Stimulated activated CD4-positive, alpha-beta T cell treated with anti-CD3 and anti-CD28 coated beads, Interleukin-15, amount 100 ng/mL, for 24 hours (primary cell): ENCODE measurements around the gene AIRE.
"Not testable (repeated sequence)": the region's sequence is repeated elsewhere in the genome, so short reads cannot be mapped to it uniquely, and the experiment has no call there.

Experiments used
- DNase-seq: peaks from one replicate; pipeline ENCODE4 v3.0.0-alpha.2; 2020

AIRE gene

DNA sequence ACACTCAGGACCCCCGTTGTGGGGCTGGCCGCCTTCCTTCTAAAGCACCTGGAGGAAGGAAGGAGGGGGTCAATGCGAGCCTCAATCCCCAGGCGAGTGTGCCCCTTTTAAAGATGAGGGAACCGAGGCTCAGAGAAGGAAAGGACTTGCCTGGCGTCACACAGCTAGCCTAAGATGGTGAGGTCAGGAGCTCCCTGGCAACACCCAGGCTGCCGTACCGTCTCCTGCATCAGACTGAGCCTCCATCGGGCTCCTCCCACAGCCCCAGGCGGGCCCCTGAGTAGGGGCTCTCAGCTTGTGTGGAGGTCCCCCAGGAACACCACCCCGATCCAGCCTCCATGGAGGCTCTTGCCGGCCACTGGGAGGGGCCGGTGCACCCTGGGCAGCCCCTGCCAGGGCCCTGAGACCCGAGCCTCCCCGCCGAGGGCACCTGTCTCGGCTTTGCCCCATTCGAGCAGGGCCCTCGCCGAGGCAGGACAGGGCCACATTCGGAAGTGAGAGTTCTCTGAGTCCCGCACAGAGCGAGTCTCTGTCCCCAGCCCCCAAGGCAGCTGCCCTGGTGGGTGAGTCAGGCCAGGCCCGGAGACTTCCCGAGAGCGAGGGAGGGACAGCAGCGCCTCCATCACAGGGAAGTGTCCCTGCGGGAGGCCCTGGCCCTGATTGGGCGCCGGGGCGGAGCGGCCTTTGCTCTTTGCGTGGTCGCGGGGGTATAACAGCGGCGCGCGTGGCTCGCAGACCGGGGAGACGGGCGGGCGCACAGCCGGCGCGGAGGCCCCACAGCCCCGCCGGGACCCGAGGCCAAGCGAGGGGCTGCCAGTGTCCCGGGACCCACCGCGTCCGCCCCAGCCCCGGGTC, at the start of gene AIRE:
AIRE (plus strand) TSS at position 739 of the 855 bp plus-strand sequence. CDS start 131 bp downstream, outside the sequence.
- DNase-seq, result no peak

DNA sequence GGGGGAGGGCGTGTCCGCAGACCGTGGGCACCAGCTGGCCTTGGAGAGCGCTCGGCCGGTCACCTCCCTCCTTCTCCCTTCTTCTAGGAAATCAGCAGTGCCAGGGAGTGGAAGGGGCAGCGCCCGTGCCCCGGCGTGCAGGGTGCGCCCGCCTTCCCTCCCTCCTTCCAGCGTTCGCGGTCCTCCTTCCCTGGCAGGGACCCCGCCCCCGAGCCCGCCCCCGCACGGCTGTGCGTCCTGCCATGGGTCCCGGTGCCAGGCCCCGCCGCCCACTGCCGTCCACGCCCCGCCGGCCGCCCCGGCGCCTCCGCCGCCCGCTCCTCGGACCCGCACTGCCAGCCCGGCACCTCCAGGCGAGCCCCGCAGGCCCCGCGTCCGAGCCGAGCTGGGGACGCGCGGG, 45.3 kb upstream of the AIRE start:
- DNase-seq, result not testable (repeated sequence)

DNA sequence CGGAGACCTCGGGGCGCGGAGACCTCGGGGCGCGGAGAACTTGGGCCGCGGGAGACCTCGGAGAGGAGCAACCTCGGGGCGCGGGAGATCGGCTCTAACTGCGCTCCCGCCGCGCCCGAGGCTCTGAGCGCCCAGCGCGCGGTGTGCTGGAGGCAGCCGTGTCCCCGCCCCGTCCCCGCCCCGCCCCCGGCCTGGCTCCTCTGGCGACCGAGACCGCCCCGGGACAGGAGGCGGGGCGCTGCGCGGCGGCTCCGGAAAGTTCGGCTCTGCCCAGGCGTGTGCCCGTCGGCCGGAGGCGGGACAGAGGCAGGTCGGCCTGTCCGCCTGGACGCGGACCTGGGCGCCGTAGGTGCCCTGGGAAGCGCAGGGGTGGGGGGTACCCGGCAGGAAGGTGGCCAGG, 44.8 kb upstream of the AIRE start, which contains the start of gene ICOSLG:
ICOSLG (minus strand) TSS at position 102 of the 400 bp plus-strand sequence. CDS start 126 bp downstream, outside the sequence.
- not testable (repeated sequence) for DNase-seq

DNA sequence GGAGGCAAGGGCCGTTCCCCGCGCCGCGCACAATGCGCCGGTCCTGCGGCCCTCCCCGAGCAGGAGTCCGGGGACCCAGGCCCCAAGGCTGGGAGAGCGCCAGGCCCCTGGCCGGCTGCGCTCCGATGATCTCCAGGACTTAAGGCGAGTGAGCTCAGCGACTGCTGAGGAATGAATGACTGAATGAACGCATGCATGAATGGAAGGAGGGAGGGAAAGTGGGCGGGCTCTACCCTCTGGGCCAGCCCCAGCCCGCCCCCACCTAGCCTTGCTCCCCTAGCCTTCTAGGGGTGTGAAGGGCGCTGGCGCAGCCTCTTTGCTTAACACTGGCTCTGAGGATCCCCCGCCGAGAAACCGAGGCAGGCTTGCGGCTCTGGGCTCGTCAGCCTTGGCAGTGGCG, 44.4 kb upstream of the AIRE start:
- not testable (repeated sequence) for DNase-seq

DNA sequence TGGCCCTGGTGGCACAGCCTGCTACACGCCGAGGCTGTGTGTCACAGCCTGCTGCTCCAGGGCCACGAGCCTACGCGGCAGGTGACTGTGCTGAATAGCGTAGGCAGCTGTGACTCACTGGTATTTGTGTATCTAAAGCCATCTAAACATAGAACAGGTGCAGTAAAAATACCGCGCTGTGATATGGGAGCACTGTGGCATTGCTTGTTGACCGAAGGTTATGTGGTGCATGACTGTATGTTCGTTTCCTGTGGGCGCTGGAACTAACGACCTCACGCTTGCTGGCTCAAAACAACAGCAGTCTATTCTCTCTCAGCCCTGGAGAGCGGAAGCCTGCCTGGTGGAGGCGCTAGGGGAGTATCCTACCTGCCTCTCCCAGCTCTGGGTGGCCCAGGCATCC, 41.7 kb upstream of the AIRE start:
- DNase-seq, result not testable (repeated sequence)

DNA sequence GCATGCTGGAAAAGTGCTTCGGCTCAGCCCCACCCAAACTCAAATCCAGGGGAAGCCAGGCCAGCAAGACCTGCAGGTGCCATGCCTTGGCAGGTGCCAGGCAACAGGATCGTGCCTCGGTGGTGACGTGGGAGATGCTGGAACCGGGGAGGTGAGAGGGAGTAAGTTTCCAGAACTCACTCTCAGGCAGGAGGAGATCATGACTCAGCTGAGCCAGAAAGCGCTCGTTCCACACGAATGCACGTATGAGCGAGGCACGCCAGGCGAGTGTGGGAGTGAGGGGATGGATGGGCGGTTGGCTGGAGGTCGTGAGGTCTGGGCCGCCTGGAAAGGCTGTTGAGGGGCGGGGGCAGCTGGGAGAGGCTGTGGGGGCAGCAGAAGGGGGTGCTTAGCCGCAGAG, 37.8 kb upstream of the AIRE start:
- DNase-seq, result not testable (repeated sequence)

DNA sequence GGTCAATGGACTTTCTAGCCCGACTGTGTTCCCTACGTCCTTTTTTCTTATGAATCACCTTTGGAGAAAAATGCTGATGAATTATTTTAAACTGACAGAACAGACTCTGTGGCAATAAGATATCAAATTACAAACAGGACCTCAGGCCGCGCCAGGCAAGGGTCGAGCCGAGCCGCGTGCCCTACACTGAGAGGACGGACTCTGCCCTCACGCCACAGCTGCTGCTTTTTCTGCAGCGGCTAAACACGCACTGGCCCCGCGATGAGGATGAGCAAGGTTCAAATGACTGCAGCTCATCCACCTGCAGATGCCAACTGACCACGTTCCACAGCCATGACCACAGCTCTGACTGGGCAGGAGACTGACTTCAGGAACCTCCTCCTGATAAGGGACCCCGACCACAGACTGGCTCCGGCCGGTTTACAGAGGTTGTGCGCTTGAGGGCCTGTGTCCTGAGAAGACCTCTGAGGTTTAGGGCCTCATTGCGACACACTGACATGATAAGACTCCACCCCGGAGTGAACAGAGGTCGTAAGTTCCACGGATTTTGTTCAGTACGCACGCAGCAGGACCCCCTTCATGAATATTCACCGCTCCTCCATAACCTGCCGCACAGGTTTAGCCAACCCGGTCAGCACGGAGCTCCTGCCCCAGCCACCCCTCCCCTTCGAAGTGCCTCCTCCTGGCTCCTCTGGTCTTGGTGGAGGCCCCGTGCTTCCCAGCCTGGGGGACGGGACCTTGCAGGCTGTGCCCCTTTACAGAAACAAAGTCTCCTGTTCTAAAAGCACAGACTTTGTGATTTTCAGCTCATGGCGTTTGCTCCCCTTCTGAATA, 36.3 kb upstream of the AIRE start:
- not testable (repeated sequence) for DNase-seq

DNA sequence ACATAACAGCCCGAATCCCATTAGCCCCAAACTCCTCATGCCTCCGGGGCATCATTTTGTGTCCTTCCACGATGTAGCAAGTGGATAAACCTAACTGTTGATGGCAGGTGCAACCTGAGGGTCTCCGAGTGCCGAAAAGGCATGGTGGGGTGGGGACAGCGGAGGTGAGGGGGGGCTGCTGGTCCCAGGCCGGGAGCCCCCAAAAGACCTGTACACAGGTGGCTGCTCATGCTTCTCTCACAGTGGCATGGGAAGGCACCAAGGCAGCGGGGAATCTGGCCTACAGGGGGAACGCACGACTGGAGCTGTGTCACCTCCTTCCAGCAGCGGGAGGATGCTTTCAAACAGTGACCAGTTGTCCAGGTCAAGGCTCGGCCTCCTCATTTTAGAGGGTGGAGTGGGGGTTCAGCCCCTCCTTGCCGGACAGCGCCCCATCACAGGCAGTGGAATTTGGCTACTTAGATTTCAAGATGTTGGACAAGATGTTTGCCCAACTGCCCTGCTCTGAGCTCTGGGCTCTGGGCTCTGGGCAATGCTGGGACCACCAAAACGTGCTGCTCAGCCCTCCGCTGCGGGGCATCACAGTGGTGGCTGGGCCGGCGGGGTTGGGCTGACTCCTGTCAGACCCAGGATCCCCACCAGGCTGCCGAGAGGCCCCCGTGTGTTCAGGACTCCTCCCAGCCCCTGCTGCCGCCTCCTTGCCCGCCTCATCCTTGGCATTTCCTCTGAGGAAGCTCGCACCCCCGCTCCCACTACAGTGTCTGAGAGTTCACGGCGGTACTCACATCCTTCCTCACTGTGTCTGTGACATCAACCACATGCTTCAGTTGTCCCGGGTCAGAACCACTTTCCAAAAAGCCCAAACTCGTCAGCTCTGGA, 31.6 kb upstream of the AIRE start:
- no peak for DNase-seq

DNA sequence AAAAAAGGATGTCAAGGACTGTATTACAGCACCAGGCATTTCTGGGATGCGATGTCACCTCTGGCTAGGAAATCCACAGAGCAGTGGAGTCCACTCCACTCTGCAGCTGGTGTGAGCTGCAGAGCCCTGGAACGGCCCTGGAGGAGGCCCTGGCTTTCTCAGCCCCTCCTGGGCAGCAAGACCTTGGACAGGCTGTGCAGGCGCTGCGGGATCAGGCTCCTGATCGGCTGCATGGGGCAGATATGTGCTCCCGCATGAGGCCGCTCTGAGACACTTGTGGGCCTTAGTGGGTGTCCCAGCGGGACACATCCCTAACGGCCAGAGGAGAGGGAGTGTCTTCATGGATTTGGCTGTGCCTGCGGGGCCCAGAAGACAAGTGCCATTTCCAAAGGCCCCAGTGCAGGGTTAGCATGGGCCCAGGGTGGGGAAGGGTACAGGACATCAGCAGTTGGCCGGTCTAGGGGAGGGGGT, 30.1 kb upstream of the AIRE start:
- DNase-seq, result no peak

DNA sequence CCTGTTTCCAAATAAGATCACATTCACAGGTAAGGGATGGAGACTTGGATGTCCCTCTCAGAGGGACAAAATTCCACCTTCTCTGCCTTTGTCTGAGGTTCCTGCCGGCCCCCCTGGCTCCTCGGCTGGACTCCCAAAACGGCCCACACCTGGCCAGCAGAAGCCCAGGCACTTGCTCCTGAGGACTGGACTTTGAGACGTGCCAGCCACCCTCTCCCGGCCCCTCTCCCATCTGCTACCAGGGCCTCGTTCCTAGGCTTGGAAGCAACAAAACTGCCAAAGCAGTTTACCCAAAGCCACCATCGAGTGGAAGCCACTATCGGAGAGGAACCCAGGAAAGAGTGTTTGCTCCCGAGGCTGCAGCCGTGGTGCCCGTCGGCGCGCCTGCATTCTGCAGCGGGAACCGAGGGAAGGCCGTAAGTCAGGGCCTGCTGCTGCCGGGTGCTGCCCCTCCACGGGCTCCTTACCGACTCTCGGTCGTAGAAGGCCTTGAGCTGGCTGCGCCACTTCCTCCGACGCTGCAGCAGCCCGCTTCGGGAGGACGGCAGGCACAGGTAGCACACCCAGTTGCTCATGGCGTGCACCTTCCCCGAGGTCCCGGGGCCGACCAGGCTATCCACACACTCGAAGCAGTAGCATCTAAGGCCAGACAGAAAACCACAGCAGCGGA, 27.5 kb upstream of the AIRE start:
- DNase-seq, result no peak

DNA sequence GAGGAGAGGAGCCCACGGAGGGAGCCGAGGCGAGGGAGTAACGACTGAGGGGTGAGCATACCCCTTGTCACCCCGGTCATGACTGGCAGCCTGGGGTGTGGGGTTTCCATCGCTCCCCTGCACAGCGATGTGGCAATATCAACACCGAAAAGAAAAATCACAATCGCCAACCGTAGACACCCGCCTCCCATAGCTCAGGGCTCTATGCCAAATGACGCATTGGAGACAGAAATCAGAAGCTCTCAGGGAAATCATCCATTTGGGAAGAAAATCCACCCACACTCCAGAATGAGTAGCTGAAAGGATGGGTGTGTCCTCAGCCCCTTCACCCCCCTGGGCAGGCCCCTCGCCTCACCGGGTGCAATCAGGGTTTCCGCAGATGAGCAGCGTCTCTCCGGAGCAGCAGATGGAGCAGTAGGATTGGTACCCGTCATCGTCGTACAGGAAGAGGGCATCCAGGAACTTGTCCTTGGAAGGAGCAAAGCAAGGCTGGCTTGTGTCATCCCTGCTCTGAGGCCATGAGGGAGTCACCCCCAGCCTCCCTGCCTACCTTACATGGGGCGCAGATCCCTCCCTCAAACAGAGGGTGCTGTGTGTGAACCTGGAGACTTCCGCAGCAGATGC, 26.5 kb upstream of the AIRE start:
- DNase-seq, result no peak

DNA sequence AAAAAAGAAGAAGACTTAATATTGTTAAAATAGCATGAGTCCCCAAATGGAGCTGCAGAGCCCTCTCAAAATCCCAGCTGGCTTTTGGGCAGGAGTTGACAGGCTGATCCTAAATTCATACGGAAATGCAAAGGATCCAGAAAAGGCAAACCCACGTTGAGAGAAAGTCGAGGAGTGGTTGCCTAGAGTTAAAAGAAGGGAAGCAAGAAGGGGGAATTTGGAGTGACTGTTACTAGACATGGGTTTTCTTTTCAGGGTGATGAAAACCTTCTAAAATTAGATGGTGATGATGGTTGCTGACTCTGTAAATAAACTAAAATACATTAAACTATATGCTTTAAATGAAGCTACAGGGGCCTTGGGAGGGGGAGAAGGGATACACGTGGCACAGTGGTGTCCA, 25.6 kb upstream of the AIRE start:
- no peak for DNase-seq

DNA sequence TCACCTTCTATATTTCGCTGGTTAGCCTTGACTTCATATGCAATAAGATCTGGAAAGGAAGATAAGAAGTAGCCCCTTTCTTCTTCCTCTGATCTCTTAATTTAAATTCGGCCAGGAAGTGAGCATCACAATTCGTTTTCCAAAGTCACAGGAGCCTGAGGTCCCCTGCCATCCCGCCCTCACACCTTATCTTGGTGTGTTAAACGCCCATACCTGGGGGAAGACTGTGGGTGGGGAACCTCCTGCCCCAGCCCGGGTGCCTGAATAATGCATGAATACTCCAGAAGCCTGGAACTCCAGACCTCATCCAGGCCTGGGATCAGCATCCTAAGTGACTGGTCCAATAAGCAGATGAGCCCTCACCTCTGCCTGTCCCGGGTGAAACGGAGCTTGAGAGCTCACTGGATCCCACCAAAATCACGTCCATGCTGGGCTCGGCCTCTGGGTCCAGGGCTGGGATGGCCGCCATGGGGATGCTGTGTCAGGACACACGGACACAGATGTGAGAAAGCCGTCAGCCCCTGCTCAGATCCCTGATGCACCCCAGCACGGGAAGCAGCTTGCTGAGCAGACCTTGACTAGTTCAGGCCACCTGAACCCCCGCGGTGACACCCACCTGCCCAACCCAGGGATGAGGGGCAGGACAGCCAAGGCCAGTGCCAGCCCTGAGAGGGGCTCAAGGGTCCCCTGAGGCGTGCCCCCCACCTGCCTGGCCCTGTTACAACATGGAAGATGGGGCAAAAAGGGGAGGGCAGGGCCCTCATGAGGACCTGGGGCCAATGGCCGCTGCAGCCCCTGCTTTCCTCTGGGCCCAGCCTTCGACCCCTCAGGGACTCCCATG, 24.7 kb upstream of the AIRE start:
- no peak for DNase-seq

DNA sequence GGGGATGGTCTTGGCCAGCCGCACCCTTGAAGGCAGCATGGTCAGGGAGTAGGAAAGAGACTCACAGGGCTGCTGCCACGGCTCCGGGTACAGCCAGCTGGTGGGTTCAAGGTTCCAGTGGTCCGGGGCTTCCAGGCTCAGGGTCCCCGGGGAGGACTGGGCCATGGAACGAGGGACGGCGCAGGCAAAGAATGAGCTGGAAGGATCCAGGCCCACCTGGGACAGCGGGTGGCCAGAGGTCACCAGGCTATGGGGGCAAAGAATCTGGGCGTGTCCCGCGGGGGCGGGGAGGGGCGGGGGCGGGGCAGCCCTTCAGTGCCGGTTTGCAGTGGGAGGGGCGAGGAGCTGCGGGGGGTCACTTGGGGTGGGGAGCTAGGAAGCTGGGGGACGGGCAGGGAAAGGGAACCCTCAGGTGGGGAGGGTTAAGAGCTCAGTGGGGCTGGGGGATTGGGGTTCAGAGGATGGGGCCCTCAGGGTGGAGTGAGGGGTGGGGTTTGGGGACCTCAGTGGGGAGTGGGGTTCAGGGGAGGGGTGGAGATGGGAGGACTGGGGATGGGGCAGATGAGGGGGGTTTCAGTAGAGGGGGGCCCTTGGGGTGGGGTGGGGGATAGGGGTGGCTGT, 23.9 kb upstream of the AIRE start, which contains the start of gene DNMT3L:
DNMT3L (minus strand) TSS at position 223 of the 621 bp plus-strand sequence. CDS start 638 bp downstream, outside the sequence.
- DNase-seq, result no peak

DNA sequence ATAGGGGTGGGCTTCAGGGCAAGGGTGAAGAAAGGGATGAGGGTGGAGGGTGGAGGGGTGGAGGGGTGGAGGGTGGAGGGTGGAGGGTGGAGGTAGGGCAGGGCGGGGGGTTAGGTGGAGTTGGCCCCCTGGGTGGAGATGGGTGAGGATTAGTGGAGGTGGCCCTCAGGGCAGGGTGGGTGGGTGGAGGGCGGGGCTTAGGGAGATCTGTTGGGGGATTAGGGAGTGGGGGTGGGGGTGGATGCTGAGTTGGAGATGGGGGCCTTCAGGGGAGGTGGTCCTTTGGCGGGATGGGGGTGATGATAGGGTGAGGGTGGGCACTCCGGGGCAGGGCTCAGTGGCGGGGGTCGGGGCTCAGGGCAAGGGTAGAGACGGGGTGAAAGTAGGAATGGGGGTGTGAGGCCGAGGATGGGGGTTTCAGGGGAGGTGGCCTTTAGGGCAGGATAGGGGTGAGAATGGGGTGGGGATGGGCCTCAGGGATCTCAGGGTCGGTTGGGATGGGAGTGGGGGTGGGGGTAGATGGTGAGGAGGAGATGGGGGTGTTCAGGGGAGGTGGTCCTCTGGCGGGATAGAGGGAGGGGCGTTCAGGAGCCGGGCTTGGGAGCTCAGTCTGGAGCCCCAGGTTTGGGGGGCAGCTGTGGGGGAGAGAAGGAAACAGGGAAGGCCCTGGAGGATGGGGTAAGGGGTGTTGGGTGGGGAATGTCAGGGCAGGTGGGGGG, 23.2 kb upstream of the AIRE start:
- DNase-seq, result no peak

DNA sequence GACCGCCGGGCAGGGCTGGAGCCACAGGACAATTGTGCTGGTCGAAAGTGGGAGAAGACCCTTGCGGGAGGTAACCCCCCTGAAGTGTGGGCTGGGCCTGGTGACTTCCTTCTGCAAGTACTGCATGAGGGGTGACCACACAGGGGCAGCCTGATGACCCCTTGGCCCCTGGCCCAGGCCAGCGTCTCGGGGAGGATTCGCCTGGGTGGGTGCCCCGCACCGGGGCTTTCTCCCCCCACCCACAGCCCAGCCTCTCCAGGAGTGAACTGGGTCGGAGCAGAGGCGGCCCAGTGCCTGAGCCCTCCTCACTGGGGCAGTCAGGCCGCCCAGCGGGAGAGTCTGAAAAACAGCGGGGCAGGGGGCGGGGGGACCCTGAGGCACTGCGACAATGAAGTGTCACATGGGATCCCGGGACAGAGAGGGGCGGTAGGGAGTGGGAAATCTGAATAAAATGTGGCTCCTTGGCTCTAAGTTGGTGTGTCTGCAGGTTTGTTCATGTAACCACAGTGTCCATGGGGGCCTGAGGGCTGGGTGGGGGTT, 22.4 kb upstream of the AIRE start:
- no peak for DNase-seq

DNA sequence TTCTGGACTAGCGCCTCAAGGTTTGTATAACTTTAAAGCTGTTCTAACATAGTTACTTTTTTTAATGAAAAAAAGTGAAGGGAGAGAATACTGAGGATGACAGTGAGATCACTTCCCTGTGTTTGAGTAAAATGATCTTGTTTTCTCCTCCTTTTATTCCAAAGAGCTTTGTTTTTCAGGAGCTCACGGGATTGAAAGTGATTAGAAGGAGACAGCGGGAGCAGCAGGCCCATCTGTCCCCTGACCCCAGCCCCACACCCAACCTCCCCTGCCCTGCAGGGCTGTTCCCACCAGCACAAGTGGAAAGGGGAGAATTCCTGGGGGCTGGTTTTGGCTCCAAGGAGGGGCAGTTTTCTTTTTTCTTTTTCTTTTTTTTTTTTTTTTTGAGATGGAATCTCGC, 21.9 kb upstream of the AIRE start:
- DNase-seq, result no peak

DNA sequence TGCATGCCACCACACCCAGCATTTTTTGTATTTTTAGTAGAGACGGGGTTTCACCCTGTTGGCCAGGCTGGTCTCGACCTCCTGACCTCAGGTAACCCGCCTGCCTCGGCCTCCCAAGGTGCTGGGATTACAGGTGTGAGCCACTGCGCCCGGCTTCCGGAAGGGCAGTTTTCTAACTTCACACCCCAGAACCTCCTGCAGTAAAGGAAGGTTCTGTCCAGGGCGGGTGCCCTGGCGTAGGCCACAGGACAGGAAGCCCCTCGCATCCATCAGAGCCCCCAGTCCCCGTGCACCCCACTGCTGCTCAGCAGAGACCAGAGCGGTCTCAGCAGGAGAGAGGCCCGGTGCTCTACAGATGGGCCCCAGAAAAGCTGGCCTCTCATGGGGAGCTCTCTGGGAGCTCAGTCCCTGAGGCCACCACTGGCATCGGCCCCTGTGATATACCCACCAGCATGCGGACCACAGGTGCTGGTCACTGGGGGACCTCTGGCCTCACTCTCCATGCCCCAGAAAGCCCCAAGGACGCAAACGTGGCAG, 19.9 kb upstream of the AIRE start:
- DNase-seq, result no peak
